Parathyroid adenoma (tissue), 2 donors: ENCODE measurements around the gene IFT57.

Source experiments
- H2AFZ ChIP-seq: fragments of 300-600 bp; sonication (generic); one replicate; pipeline ENCODE4 v1.7.0; 2017; ENCODE audit warnings: antibody characterized with exemption, mild to moderate bottlenecking
- H3K27ac ChIP-seq: fragments of 300-600 bp; sonication (generic); one replicate; pipeline ENCODE4 v1.7.0; 2017
- H3K27me3 ChIP-seq: fragments of 300-600 bp; sonication (generic); one replicate; pipeline ENCODE4 v1.7.0; 2017; ENCODE audit warnings: low read length; ENCODE audit not compliant: control insufficient read depth, insufficient read depth
- H3K36me3 ChIP-seq: fragments of 300-600 bp; sonication (generic); one replicate; pipeline ENCODE4 v1.7.0; 2017; ENCODE audit warnings: low read length; ENCODE audit not compliant: control insufficient read depth, insufficient read depth
- H3K4me1 ChIP-seq: fragments of 300-600 bp; sonication (generic); one replicate; pipeline ENCODE4 v1.7.0; 2017; ENCODE audit warnings: control low read depth
- H3K4me2 ChIP-seq: fragments of 300-600 bp; sonication (generic); one replicate; pipeline ENCODE4 v1.7.0; 2017; ENCODE audit warnings: low read length
- H3K4me3 ChIP-seq: fragments of 300-600 bp; sonication (generic); one replicate; pipeline ENCODE4 v1.7.0; 2017; ENCODE audit warnings: low read depth, low read length
- H3K79me2 ChIP-seq: fragments of 300-600 bp; sonication (generic); one replicate; pipeline ENCODE4 v1.7.0; 2017; ENCODE audit warnings: control low read depth
- H3K9ac ChIP-seq: fragments of 300-600 bp; sonication (generic); one replicate; pipeline ENCODE4 v1.7.0; 2017; ENCODE audit warnings: mild to moderate bottlenecking
- H3K9me3 ChIP-seq: fragments of 300-600 bp; sonication (generic); one replicate; pipeline ENCODE4 v1.7.0; 2017; ENCODE audit warnings: low read length; ENCODE audit not compliant: control insufficient read depth
- CTCF ChIP-seq: fragments of 300-600 bp; sonication (generic); IDR thresholded peaks from one replicate; pipeline ENCODE4 v1.7.0; 2017; ENCODE audit warnings: antibody characterized with exemption, mild to moderate bottlenecking
- donor health status: primary hyperparathyroidism.

IFT57 gene

GRCh38 chr3:108130236-108130635 lies 92.0 kb downstream of the IFT57 start:
- H2AFZ ChIP-seq, result no peak overlapping the region

GRCh38 chr3:108127301-108127988 lies 94.8 kb downstream of the IFT57 start:
- Histone ChIP-seq H3K4me2 (no peak overlapping the region), H2AFZ (no peak overlapping the region), H3K9ac (no peak overlapping the region), H3K27ac (no peak overlapping the region), H3K27me3 (no peaks in the 10 kb centered on the region), H3K4me3 (no peak overlapping the region), H3K9me3 (no peaks in the 10 kb centered on the region), H3K79me2 (no peaks in the 10 kb centered on the region), H3K4me1 (no peaks in the 10 kb centered on the region), H3K36me3 (no peaks in the 10 kb centered on the region)
- TF ChIP-seq CTCF, result no peak

More at GRCh38 chr3:108130236-108130635, 92.0 kb downstream of the IFT57 start:
- Histone ChIP-seq H3K9me3 (no peaks in the 10 kb centered on the region), H3K4me1 (no peaks in the 10 kb centered on the region), H3K27me3 (no peaks in the 10 kb centered on the region), H3K27ac (no peak overlapping the region), H3K36me3 (no peaks in the 10 kb centered on the region), H3K9ac (no peak overlapping the region), H3K79me2 (no peaks in the 10 kb centered on the region), H3K4me2 (no peak overlapping the region), H3K4me3 (no peak overlapping the region)
- TF ChIP-seq CTCF, result no peak

GRCh38 chr3:108126348-108126747 lies 95.9 kb downstream of the IFT57 start:
- TF ChIP-seq CTCF, result no peak
- no peaks in the 10 kb centered on the region for H3K36me3 ChIP-seq
- no peak overlapping the region for H2AFZ ChIP-seq
- no peak overlapping the region for H3K27ac ChIP-seq
- H3K9me3 ChIP-seq, result no peaks in the 10 kb centered on the region
- no peaks in the 10 kb centered on the region for H3K79me2 ChIP-seq
- H3K27me3 ChIP-seq, result no peaks in the 10 kb centered on the region
- H3K9ac ChIP-seq, result no peak overlapping the region
- no peak overlapping the region for H3K4me3 ChIP-seq
- no peak overlapping the region for H3K4me2 ChIP-seq
- no peaks in the 10 kb centered on the region for H3K4me1 ChIP-seq

GRCh38 chr3:108125550-108126071 lies 96.6 kb downstream of the IFT57 start:
- Histone ChIP-seq H2AFZ (no peak overlapping the region), H3K4me3 (no peak overlapping the region), H3K9me3 (no peaks in the 10 kb centered on the region), H3K27ac (no peak overlapping the region), H3K4me2 (no peak overlapping the region), H3K27me3 (no peaks in the 10 kb centered on the region), H3K79me2 (no peaks in the 10 kb centered on the region), H3K9ac (no peak overlapping the region), H3K36me3 (no peaks in the 10 kb centered on the region), H3K4me1 (no peaks in the 10 kb centered on the region)
- TF ChIP-seq CTCF, result no peak

GRCh38 chr3:108125153-108125543 lies 97.1 kb downstream of the IFT57 start:
- Histone ChIP-seq H3K4me3 (no peak overlapping the region), H3K36me3 (no peaks in the 10 kb centered on the region)
- TF ChIP-seq CTCF, result no peak

More at GRCh38 chr3:108125153-108125543, 97.1 kb downstream of the IFT57 start:
- no peaks in the 10 kb centered on the region for H3K9me3 ChIP-seq
- no peaks in the 10 kb centered on the region for H3K27me3 ChIP-seq
- no peak overlapping the region for H3K27ac ChIP-seq
- no peak overlapping the region for H2AFZ ChIP-seq
- no peaks in the 10 kb centered on the region for H3K4me1 ChIP-seq
- no peak overlapping the region for H3K4me2 ChIP-seq
- H3K79me2 ChIP-seq, result no peaks in the 10 kb centered on the region
- no peak overlapping the region for H3K9ac ChIP-seq
